GM12878 (cell line): ENCODE data around the gene OS9. TPM values are rescaled to one million over a fixed set of nuclear protein-coding genes. Genes with fewer than 3 reads are reported as not detected.

Experiments used
- ATAC-seq: fragments of 200-7000 bp; cut with Tn5 transposase; 3 replicates; pipeline ENCODE4 v1.9.1; 2020; ENCODE audit warnings: mild to moderate bottlenecking, moderate library complexity
- BruUV-seq: library from RNA; stranded (reverse); fragments of 400-500 nt; replicated peaks from 2 replicates; lab custom pipeline; 2021; lab: Mats Ljungman, UMichigan
- CTCF ChIA-PET: fragments of 300-600 bp; sonication (Branson Sonifier 250); formaldehyde crosslinking; extraction: SDS; loops from one replicate; lab custom pipeline; 2021; ENCODE audit warnings: inconsistent platforms; lab: Yijun Ruan, JAX
- POLR2A ChIA-PET: fragments of 350-600 bp; formaldehyde crosslinking; extraction: SDS; loops from one replicate; lab custom pipeline; 2021; ENCODE audit warnings: inconsistent platforms; lab: Charles Lee
- RAD21 ChIA-PET: fragments of 300-600 bp; sonication (Branson Sonifier 250); formaldehyde crosslinking; loops from one replicate; lab custom pipeline; 2023; ENCODE audit warnings: antibody characterized with exemption; ENCODE audit not compliant: unreplicated experiment; lab: Charles Lee
- SMC1A ChIA-PET: fragments of 300-600 bp; sonication (Branson Sonifier 250); formaldehyde crosslinking; loops from one replicate; lab custom pipeline; 2023; ENCODE audit not compliant: unreplicated experiment, uncharacterized antibody; lab: Charles Lee
- DNase-seq: peaks from one replicate; pipeline ENCODE4 v3.0.0-alpha.2; 2011; ENCODE audit warnings: low read depth, low spot score
- FAIRE-seq: peaks from 3 replicates; lab custom pipeline; 2011; peaks lifted over from hg19 to GRCh38; lab: Jason Lieb, UNC
- H2AFZ ChIP-seq: 2 replicates; pipeline ENCODE4 v1.6.0; 2011; ENCODE audit warnings: low read depth, low read length, control low read depth; ENCODE audit not compliant: control insufficient read depth
- H3K27ac ChIP-seq: 2 replicates; pipeline ENCODE4 v1.5.1; 2011; ENCODE audit warnings: control low read depth; ENCODE audit not compliant: control insufficient read depth, insufficient read depth
- H3K27me3 ChIP-seq, 2 experiments: replicated peaks in 1 of 2; 2 replicates each; pipeline versions ENCODE4 v1.6.0 to v1.6.1; 2011; ENCODE audit warnings: low read length in 1 of 2; ENCODE audit not compliant: control insufficient read depth in 2 of 2, insufficient read depth in 2 of 2
- H3K36me3 ChIP-seq, 2 experiments: 2 replicates each; pipeline ENCODE4 v1.5.1; 2011; ENCODE audit warnings: low read length in 1 of 2; ENCODE audit not compliant: control insufficient read depth in 2 of 2, insufficient read depth in 2 of 2
- H3K4me1 ChIP-seq: 2 replicates; pipeline ENCODE4 v1.6.1; 2011; ENCODE audit warnings: mild to moderate bottlenecking, low read length, moderate library complexity, mixed read lengths; ENCODE audit not compliant: control insufficient read depth, insufficient read depth
- H3K4me2 ChIP-seq: 2 replicates; pipeline ENCODE4 v1.6.0; 2011; ENCODE audit warnings: control low read depth; ENCODE audit not compliant: control insufficient read depth, insufficient read depth
- H3K4me3 ChIP-seq: fragments of 200-600 bp; sonication (generic); 2 replicates; pipeline ENCODE4 v1.5.1; 2016
- H3K79me2 ChIP-seq: 2 replicates; pipeline ENCODE4 v1.6.0; 2011; ENCODE audit warnings: low read length; ENCODE audit not compliant: control insufficient read depth, insufficient read depth
- H3K9ac ChIP-seq: 2 replicates; pipeline ENCODE4 v1.8.0; 2011; ENCODE audit warnings: low read length, control low read depth, mixed read lengths; ENCODE audit not compliant: control insufficient read depth, insufficient read depth
- H3K9me3 ChIP-seq: replicated peaks from 3 replicates; pipeline ENCODE4 v1.5.1; 2011; ENCODE audit warnings: mild to moderate bottlenecking, low read length; ENCODE audit not compliant: control insufficient read depth, insufficient read depth
- H4K20me1 ChIP-seq: 2 replicates; pipeline ENCODE4 v1.6.0; 2011; ENCODE audit not compliant: control insufficient read depth, insufficient read depth
- ETV6 ChIP-seq, 2 experiments: fragments of 450-650 bp in 1 of 2; IDR thresholded peaks in 1 of 2; conservative IDR thresholded peaks in 1 of 2; 2 replicates each; pipeline ENCODE4 v1.6.1; 2014; ENCODE audit warnings: antibody characterized with exemption in 1 of 2, borderline replicate concordance in 1 of 2, low read depth in 1 of 2, mild to moderate bottlenecking in 1 of 2, moderate library complexity in 1 of 2
- IKZF1 ChIP-seq: fragments of 450-650 bp; conservative IDR thresholded peaks from 2 replicates; pipeline ENCODE4 v1.6.1; 2017; ENCODE audit warnings: antibody characterized with exemption, mild to moderate bottlenecking
- NFIC ChIP-seq: IDR thresholded peaks from 2 replicates; pipeline ENCODE4 v1.6.1; 2012; ENCODE audit warnings: low read depth, mild to moderate bottlenecking, inconsistent platforms, low read length, moderate library complexity
- NFYA ChIP-seq: IDR thresholded peaks from 2 replicates; pipeline ENCODE4 v1.6.1; 2011; ENCODE audit warnings: low read depth, mild to moderate bottlenecking, low read length, improper control_type of control experiment, borderline replicate concordance
- NFYB ChIP-seq: IDR thresholded peaks from 2 replicates; pipeline ENCODE4 v1.6.1; 2011; ENCODE audit warnings: low read depth, mild to moderate bottlenecking, low read length, improper control_type of control experiment, moderate library complexity; ENCODE audit not compliant: insufficient read depth
- NR2C2 ChIP-seq: IDR thresholded peaks from 2 replicates; pipeline ENCODE4 v1.6.1; 2011; ENCODE audit warnings: borderline replicate concordance, low read depth; ENCODE audit not compliant: control insufficient read depth, insufficient read length
- PRDM15 ChIP-seq: fragments of 450-650 bp; formaldehyde crosslinking; IDR thresholded peaks from 2 replicates; pipeline ENCODE4 v1.4.0; 2020; ENCODE audit warnings: mild to moderate bottlenecking, moderate library complexity
- RB1 ChIP-seq: fragments of 450-650 bp; formaldehyde crosslinking; IDR thresholded peaks from 2 replicates; pipeline ENCODE4 v1.6.1; 2017; ENCODE audit warnings: mild to moderate bottlenecking, borderline replicate concordance
- SMARCA5 ChIP-seq: fragments of 450-650 bp; IDR thresholded peaks from 2 replicates; pipeline ENCODE4 v1.6.1; 2017; ENCODE audit warnings: mild to moderate bottlenecking
- ZNF24 ChIP-seq: fragments of 450-650 bp; IDR thresholded peaks from 2 replicates; pipeline ENCODE4 v1.6.1; 2017; ENCODE audit warnings: antibody characterized with exemption, mild to moderate bottlenecking
- WGBS: methylation state at CpG from one replicate; pipeline ENCODE4 v1.1.6; 2016; ENCODE audit warnings: low lambda C conversion rate; ENCODE audit not compliant: insufficient replicate concordance, insufficient coverage; ENCODE audit errors: missing lambda C conversion rate; 5-methylcytosine and 5-hydroxymethylcytosine counted together
- in situ Hi-C: fragments of 300-500 bp; cut with MboI; formaldehyde crosslinking; loops from 9 replicates; pipeline ENCODE4 v1.14.3; 2018; ENCODE audit warnings: mixed read lengths
- intact Hi-C: fragments of 100-400 bp; cut with micrococcal nuclease; formaldehyde crosslinking; loops from one replicate; pipeline ENCODE4 v1.14.2; 2022; ENCODE audit not compliant: unreplicated experiment
- polyA plus RNA-seq, 11 experiments: library from polyadenylated mRNA; depleted of rRNA in 4 of 11; unstranded in 6 of 11; stranded (reverse) in 5 of 11; fragments of >200 nt; fragmentation: Nextera tagmentation in 4 of 11; fragmentation: Illumina TruSeq in 1 of 11; extraction: Ambion mirVana in 4 of 11; extraction: Trizol in 1 of 11; gene quantifications; 1 replicate in 1 of 11; 2 replicates in 10 of 11; pipeline versions ENCODE4 v1.2.1 to v1.2.3, GENCODE V29; 2011 to 2016; ENCODE audit warnings: inconsistent platforms in 2 of 11, missing spikeins in 2 of 11, low read depth in 1 of 11
- total RNA-seq, 4 experiments: library from RNA; depleted of rRNA in 3 of 4; stranded (reverse); fragments of >200 nt in 3 of 4; fragmentation: Illumina TruSeq in 1 of 4; extraction: Trizol in 1 of 4; gene quantifications; 2 replicates each; pipeline versions ENCODE4 v1.2.1 to v1.2.3, GENCODE V29; 2013 to 2021
- TF ChIP-seq, protein P1 (sequence below): IDR thresholded peaks from 2 replicates; pipeline ENCODE4 v1.6.1; 2012; ENCODE audit warnings: low read depth, low read length, improper control_type of control experiment

Gene OS9
- total and polyA plus RNA-seq, 10 of the 15 experiments (the other 5 are each of a cell fraction or from before 2014, with no cell fraction given): 5.2 to 106 (median 79.1) TPM

DNA sequence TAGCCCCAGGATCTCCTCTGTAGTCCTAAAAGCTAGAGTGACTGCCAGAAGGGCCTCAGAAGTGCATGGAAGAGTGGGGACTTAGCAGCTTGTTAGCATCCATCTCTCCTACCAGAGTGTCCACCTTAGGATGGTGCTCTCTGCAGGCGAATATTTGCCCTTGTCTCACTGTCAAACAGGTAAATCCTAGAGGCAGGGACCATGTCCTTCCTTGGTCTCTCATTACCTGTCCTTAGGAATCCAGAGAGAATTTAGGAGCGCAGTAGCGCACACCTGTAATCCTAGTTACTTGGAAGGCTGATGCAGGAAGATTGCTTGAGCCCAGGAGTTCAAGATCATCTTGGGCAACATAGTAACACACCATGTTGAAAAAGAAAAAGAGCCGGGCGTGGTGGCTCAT lies 23.2 kb downstream of the OS9 start (continued):
- TF ChIP-seq PRDM15 (CRISPR knock-in tag) (no peak), NFYA (no peak), IKZF1 (no peak)

- Histone ChIP-seq H3K4me1 (no peaks in the 10 kb centered on the region), H3K27me3 (no peaks in the 10 kb centered on the region), H3K36me3 (peaks cover 14 to 20% of the 10 kb centered on the region in 2 experiments), H3K9ac (no peak overlapping the region), H3K4me2 (no peak overlapping the region), H4K20me1 (no peaks in the 10 kb centered on the region)
- in situ Hi-C loops: no loop called here
- FAIRE-seq (no peak), ATAC-seq (no peak)
- RAD21 ChIA-PET: no interaction called here
- SMC1A ChIA-PET: no interaction called here
- POLR2A ChIA-PET: interaction anchor here (0.7 kb wide), 1 partner anchor 26 kb away, joined by 3 read pairs; no protein-coding TSS in a partner anchor
- TF ChIP-seq, protein P1, sequence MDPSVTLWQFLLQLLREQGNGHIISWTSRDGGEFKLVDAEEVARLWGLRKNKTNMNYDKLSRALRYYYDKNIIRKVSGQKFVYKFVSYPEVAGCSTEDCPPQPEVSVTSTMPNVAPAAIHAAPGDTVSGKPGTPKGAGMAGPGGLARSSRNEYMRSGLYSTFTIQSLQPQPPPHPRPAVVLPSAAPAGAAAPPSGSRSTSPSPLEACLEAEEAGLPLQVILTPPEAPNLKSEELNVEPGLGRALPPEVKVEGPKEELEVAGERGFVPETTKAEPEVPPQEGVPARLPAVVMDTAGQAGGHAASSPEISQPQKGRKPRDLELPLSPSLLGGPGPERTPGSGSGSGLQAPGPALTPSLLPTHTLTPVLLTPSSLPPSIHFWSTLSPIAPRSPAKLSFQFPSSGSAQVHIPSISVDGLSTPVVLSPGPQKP: no peak
- TF ChIP-seq ZNF24 (no peak), ETV6 (conservative IDR thresholded peaks at IDR 0.05 in 1 of 2, IDR thresholded peaks at IDR 0.05 in 1 of 2; ENCODE audit: borderline replicate concordance in 1 of 2, low read depth in 1 of 2) (no peak), NFYB (no peak), NR2C2 (no peak), SMARCA5 (no peak), RB1 (no peak), NFIC (no peak)
- TF ChIP-seq, all 136 proteins: peak for 0
- WGBS: 93% methylated on average over 22 of the region's 22 CpGs
- no peak for DNase-seq
- Histone ChIP-seq H3K27ac (no peak overlapping the region), H3K79me2 (no peaks in the 10 kb centered on the region), H3K4me3 (no peak overlapping the region), H2AFZ (no peak overlapping the region), H3K9me3 (no peaks in the 10 kb centered on the region)
- BruUV-seq: no TSS peak
- CTCF ChIA-PET: no interaction called here
- intact Hi-C loops: no loop called here
Measured at GRCh38 chr12:57717846-57718640, 24.1 kb downstream of the OS9 start.
